ENCODE results near the gene CACNB1.
"Not testable (repeated sequence)": the region's sequence is repeated elsewhere in the genome, so short reads cannot be mapped to it uniquely, and the experiment has no call there.

CACNB1 gene

DNA sequence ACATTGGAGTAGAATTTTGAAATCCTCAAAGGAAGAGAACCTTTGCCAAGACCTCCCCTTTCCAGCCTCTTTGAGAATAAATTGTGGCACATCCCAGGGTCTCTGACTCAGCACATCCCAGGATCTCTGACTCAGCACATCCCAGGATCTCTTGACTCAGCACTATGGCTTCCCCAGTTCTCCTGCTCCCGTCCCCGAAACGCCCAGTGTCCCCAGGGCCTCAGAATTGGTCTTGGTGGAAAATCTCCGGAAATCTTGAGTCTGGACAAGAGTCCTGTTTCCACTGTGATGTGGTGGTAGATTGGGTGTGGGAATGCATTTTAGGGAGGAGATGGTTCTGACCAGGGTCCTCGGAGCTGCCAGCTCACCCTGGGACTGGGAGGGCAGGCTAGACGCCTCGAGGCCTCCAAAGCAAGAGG is 65.3 kb downstream of the CACNB1 start:
- H2AFZ ChIP-seq (ENCODE audit: low read length) = no peak overlapping the region

DNA sequence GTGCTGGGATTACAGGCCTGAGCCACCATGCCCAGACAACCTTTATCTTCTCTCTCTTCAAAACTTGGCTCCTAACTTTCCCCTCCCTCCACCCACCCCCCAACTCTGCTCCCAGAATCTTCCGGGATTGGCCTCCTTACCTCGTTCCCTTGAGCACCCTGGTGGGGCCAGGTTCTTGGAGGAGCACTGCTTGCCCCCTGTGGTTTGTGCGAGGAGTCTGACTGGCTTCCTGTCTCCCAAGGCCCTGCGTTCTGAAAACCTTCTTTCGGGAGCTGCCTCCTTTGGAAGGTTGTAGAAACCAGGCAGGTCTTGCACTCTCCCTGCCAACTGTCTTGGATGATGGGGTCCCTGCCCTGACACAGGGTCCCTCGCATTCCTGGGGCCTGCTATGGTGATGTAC is 65.9 kb downstream of the CACNB1 start:
- TF ChIP-seq EZH2phosphoT487 (IDR thresholded peaks at IDR 0.05; ENCODE audit: low read length) = no peak
- TF ChIP-seq EZH2 (optimal IDR thresholded peaks at IDR 0.05; ENCODE audit: low read depth, low read length) = no peak
- TF ChIP-seq, protein P1, sequence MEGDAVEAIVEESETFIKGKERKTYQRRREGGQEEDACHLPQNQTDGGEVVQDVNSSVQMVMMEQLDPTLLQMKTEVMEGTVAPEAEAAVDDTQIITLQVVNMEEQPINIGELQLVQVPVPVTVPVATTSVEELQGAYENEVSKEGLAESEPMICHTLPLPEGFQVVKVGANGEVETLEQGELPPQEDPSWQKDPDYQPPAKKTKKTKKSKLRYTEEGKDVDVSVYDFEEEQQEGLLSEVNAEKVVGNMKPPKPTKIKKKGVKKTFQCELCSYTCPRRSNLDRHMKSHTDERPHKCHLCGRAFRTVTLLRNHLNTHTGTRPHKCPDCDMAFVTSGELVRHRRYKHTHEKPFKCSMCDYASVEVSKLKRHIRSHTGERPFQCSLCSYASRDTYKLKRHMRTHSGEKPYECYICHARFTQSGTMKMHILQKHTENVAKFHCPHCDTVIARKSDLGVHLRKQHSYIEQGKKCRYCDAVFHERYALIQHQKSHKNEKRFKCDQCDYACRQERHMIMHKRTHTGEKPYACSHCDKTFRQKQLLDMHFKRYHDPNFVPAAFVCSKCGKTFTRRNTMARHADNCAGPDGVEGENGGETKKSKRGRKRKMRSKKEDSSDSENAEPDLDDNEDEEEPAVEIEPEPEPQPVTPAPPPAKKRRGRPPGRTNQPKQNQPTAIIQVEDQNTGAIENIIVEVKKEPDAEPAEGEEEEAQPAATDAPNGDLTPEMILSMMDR (IDR thresholded peaks at IDR 0.05; ENCODE audit: low read length) = no peak
- no peak overlapping the region for H3K4me2 ChIP-seq (ENCODE audit: low read depth, low read length)
- H3F3A ChIP-seq (ENCODE audit: insufficient read depth, low read length) = no peaks in the 10 kb centered on the region
- no peaks in the 10 kb centered on the region for H3K4me1 ChIP-seq (ENCODE audit: low read length)
- H3K9me3 ChIP-seq (replicated peaks; ENCODE audit: insufficient read depth, low read length) = no peaks in the 10 kb centered on the region
- H3K9ac ChIP-seq (ENCODE audit: low read length) = no peak overlapping the region
- H3K36me3 ChIP-seq (replicated peaks; ENCODE audit: insufficient read depth, low read length) = no peaks in the 10 kb centered on the region
- H3K79me2 ChIP-seq (ENCODE audit: low read length) = no peaks in the 10 kb centered on the region
- no peak overlapping the region for H3K4me3 ChIP-seq (ENCODE audit: low read length)
- no peaks in the 10 kb centered on the region for H3K27me3 ChIP-seq (replicated peaks; ENCODE audit: insufficient read depth, low read length)
- no peak overlapping the region for H2AFZ ChIP-seq (ENCODE audit: low read length)
- H3K27ac ChIP-seq (ENCODE audit: low read length) = no peak overlapping the region
- DNase-seq = no peak
- no peaks in the 10 kb centered on the region for H4K20me1 ChIP-seq (ENCODE audit: insufficient read depth, low read length)
- no peaks in the 10 kb centered on the region for H3K9me2 ChIP-seq (replicated peaks; ENCODE audit: insufficient read depth, low read length)

More for the DNA sequence above, 65.3 kb downstream of the CACNB1 start:
- H3K36me3 ChIP-seq (replicated peaks; ENCODE audit: insufficient read depth, low read length) = no peaks in the 10 kb centered on the region
- H3K27ac ChIP-seq (ENCODE audit: low read length) = no peak overlapping the region
- H3K4me2 ChIP-seq (ENCODE audit: low read depth, low read length) = no peak overlapping the region
- H3K9me3 ChIP-seq (replicated peaks; ENCODE audit: insufficient read depth, low read length) = no peaks in the 10 kb centered on the region
- no peak for DNase-seq
- H4K20me1 ChIP-seq (ENCODE audit: insufficient read depth, low read length) = no peaks in the 10 kb centered on the region
- no peak overlapping the region for H3K9ac ChIP-seq (ENCODE audit: low read length)
- no peak for TF ChIP-seq EZH2phosphoT487 (IDR thresholded peaks at IDR 0.05; ENCODE audit: low read length)
- TF ChIP-seq, protein P1 (IDR thresholded peaks at IDR 0.05; ENCODE audit: low read length) = no peak
- TF ChIP-seq EZH2 (optimal IDR thresholded peaks at IDR 0.05; ENCODE audit: low read depth, low read length) = no peak
- no peaks in the 10 kb centered on the region for H3K27me3 ChIP-seq (replicated peaks; ENCODE audit: insufficient read depth, low read length)
- H3F3A ChIP-seq (ENCODE audit: insufficient read depth, low read length) = no peaks in the 10 kb centered on the region
- H3K9me2 ChIP-seq (replicated peaks; ENCODE audit: insufficient read depth, low read length) = no peaks in the 10 kb centered on the region
- no peak overlapping the region for H3K4me3 ChIP-seq (ENCODE audit: low read length)
- H3K4me1 ChIP-seq (ENCODE audit: low read length) = no peaks in the 10 kb centered on the region
- H3K79me2 ChIP-seq (ENCODE audit: low read length) = no peaks in the 10 kb centered on the region

DNA sequence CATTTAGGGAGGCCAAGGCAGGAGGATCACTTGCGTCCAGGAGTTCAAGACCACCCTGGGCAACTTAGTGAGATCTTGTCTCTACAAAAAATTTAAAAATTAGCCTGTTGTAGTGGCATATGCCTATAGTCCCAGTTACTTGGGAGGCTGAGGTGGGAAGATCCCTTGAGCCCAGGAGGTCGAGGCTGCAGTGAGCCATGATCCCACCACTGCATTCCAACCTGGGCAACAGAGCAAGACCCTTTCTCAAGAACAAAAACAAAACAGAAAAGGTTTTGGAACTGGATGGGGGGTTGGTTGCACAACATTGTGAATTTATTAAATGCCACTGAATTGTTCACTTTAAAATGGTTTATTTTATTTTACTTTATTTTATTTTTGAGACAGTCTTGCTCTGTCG is 67.3 kb downstream of the CACNB1 start:
- H3K36me3 ChIP-seq (replicated peaks; ENCODE audit: insufficient read depth, low read length) = no peaks in the 10 kb centered on the region
- no peaks in the 10 kb centered on the region for H3K79me2 ChIP-seq (ENCODE audit: low read length)
- no peak for TF ChIP-seq EZH2phosphoT487 (IDR thresholded peaks at IDR 0.05; ENCODE audit: low read length)
- TF ChIP-seq, protein P1 (IDR thresholded peaks at IDR 0.05; ENCODE audit: low read length) = no peak
- H3K4me2 ChIP-seq (ENCODE audit: low read depth, low read length) = no peak overlapping the region
- no peaks in the 10 kb centered on the region for H3F3A ChIP-seq (ENCODE audit: insufficient read depth, low read length)
- H3K4me3 ChIP-seq (ENCODE audit: low read length) = no peak overlapping the region
- no peaks in the 10 kb centered on the region for H3K9me2 ChIP-seq (replicated peaks; ENCODE audit: insufficient read depth, low read length)
- no peak overlapping the region for H2AFZ ChIP-seq (ENCODE audit: low read length)
- H4K20me1 ChIP-seq (ENCODE audit: insufficient read depth, low read length) = no peaks in the 10 kb centered on the region
- no peak overlapping the region for H3K9ac ChIP-seq (ENCODE audit: low read length)
- no peaks in the 10 kb centered on the region for H3K27me3 ChIP-seq (replicated peaks; ENCODE audit: insufficient read depth, low read length)
- H3K9me3 ChIP-seq (replicated peaks; ENCODE audit: insufficient read depth, low read length) = no peaks in the 10 kb centered on the region
- no peak overlapping the region for H3K27ac ChIP-seq (ENCODE audit: low read length)
- no peak for DNase-seq
- no peaks in the 10 kb centered on the region for H3K4me1 ChIP-seq (ENCODE audit: low read length)

DNA sequence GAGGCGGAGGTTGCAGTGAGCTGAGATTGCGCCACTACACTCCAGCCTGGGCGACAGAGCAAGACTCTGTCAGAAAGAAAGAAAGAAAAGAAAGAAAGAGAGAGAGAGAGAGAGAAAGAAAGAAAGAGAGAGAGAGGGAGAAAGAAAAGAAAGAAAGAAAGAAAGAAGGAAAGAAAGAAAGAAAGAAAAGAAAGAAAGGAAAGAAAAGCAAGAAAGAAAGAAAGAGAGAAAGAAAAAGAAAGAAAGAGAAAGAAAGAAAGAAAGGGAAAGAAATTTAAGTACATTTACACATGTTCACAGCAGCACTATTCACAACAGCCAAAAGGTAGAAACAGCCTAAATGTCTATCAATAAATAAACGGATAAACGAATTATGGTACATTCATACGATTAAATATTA is 67.9 kb downstream of the CACNB1 start:
- H3K36me3 ChIP-seq (replicated peaks; ENCODE audit: insufficient read depth, low read length); H3K27me3 ChIP-seq (replicated peaks; ENCODE audit: insufficient read depth, low read length); H3K9ac ChIP-seq (ENCODE audit: low read length); H3K9me2 ChIP-seq (replicated peaks; ENCODE audit: insufficient read depth, low read length); H3K4me2 ChIP-seq (ENCODE audit: low read depth, low read length); H3K4me1 ChIP-seq (ENCODE audit: low read length); H3K27ac ChIP-seq (ENCODE audit: low read length); H3F3A ChIP-seq (ENCODE audit: insufficient read depth, low read length); H3K79me2 ChIP-seq (ENCODE audit: low read length); H3K4me3 ChIP-seq (ENCODE audit: low read length); H3K9me3 ChIP-seq (replicated peaks; ENCODE audit: insufficient read depth, low read length); H4K20me1 ChIP-seq (ENCODE audit: insufficient read depth, low read length); H2AFZ ChIP-seq (ENCODE audit: low read length); DNase-seq: not testable (repeated sequence)
